K562 (cell line): Measurements from ENCODE around the gene PRF1. TPM values are rescaled to one million over a fixed set of nuclear protein-coding genes. Genes with fewer than 3 reads are reported as not detected.

ENCODE experiments used
- CTBP1 ChIP-seq: fragments of 450-650 bp; IDR thresholded peaks from 2 replicates; pipeline ENCODE4 v1.6.1; 2016; ENCODE audit warnings: borderline replicate concordance
- EP300 ChIP-seq: IDR thresholded peaks from 2 replicates; pipeline ENCODE4 v1.6.1; 2012; ENCODE audit warnings: low read length, improper control_type of control experiment
- HDAC6 ChIP-seq: IDR thresholded peaks from 2 replicates; pipeline ENCODE4 v1.6.1; 2012; ENCODE audit warnings: low read depth, mild to moderate bottlenecking, control low read depth, inconsistent platforms, low read length, moderate library complexity
- JUN ChIP-seq, 2 experiments: sonication (generic) in 1 of 2; formaldehyde crosslinking in 1 of 2; IDR thresholded peaks; 2 replicates each; pipeline versions ENCODE4 v1.6.1 to v1.8.0; 2012 to 2022; ENCODE audit warnings: borderline replicate concordance in 2 of 2, mild to moderate bottlenecking in 2 of 2, improper control_type of control experiment in 1 of 2, low read depth in 1 of 2, low read length in 1 of 2, missing genetic modification reagents in 1 of 2
- L3MBTL2 ChIP-seq: fragments of 450-650 bp; IDR thresholded peaks from 2 replicates; pipeline ENCODE4 v1.6.1; 2016; ENCODE audit warnings: mild to moderate bottlenecking, moderate library complexity
- NR2C2 ChIP-seq, 2 experiments: fragments of 200-800 bp in 1 of 2; sonication (Bioruptor generic) in 1 of 2; sonication (generic) in 1 of 2; formaldehyde crosslinking in 1 of 2; IDR thresholded peaks; 2 replicates each; pipeline versions ENCODE4 v1.6.1 to v1.8.0; 2016 to 2022; ENCODE audit warnings: mild to moderate bottlenecking in 1 of 2, missing compliant biosample characterization in 1 of 2, missing genetic modification characterization in 1 of 2, missing genetic modification reagents in 1 of 2
- PRPF4 ChIP-seq: fragments of 200-400 bp; formaldehyde crosslinking; IDR thresholded peaks from one replicate; pipeline ENCODE4 v1.6.1; 2017; ENCODE audit warnings: low read length, low read depth, mild to moderate bottlenecking; ENCODE audit not compliant: insufficient read depth, poor library complexity, severe bottlenecking
- SAP30 ChIP-seq: fragments of 200-600 bp; sonication (generic); IDR thresholded peaks from 2 replicates; pipeline ENCODE4 v1.6.1; 2012; ENCODE audit warnings: borderline replicate concordance, low read depth, mild to moderate bottlenecking, moderate library complexity, low read length, control low read depth, inconsistent platforms; ENCODE audit not compliant: insufficient read depth, poor library complexity, severe bottlenecking
- SRSF1 ChIP-seq: fragments of 200-400 bp; formaldehyde crosslinking; IDR thresholded peaks from 2 replicates; pipeline ENCODE4 v1.6.1; 2017; ENCODE audit warnings: mild to moderate bottlenecking, low read depth, low read length, moderate library complexity
- ZBTB17 ChIP-seq: fragments of 450-650 bp; formaldehyde crosslinking; IDR thresholded peaks from 2 replicates; pipeline ENCODE4 v1.4.0; 2020; ENCODE audit warnings: mild to moderate bottlenecking
- ZBTB7A ChIP-seq: IDR thresholded peaks from 2 replicates; pipeline ENCODE4 v1.6.1; 2011; ENCODE audit warnings: low read depth, mild to moderate bottlenecking, low read length, moderate library complexity, borderline replicate concordance; ENCODE audit not compliant: control insufficient read depth
- ZFP30 ChIP-seq: fragments of 250-450 bp; sonication (Bioruptor Pico); IDR thresholded peaks from 2 replicates; pipeline ENCODE4 v1.8.0; 2022; ENCODE audit warnings: moderate library complexity, mild to moderate bottlenecking, inconsistent platforms, borderline replicate concordance
- ZKSCAN8 ChIP-seq: fragments of 200-800 bp; sonication (Bioruptor generic); IDR thresholded peaks from 2 replicates; pipeline ENCODE4 v1.6.1; 2016; ENCODE audit warnings: missing genetic modification characterization, missing compliant biosample characterization
- ZNF592 ChIP-seq: fragments of 450-650 bp; IDR thresholded peaks from 2 replicates; pipeline ENCODE4 v1.6.1; 2017; ENCODE audit warnings: antibody characterized with exemption, mild to moderate bottlenecking
- ZNF644 ChIP-seq: fragments of 200-800 bp; sonication (Bioruptor generic); IDR thresholded peaks from 2 replicates; pipeline ENCODE4 v1.6.1; 2016; ENCODE audit warnings: low read depth, missing genetic modification characterization, missing compliant biosample characterization
- polyA plus RNA-seq, 8 experiments: library from polyadenylated mRNA; depleted of rRNA in 4 of 8; stranded (reverse) in 5 of 8; unstranded in 3 of 8; fragments of >200 nt; fragmentation: Nextera tagmentation in 2 of 8; fragmentation: Illumina TruSeq in 1 of 8; extraction: Ambion mirVana in 2 of 8; extraction: Trizol in 1 of 8; gene quantifications; 2 replicates each; pipeline versions ENCODE4 v1.2.1 to v1.2.3, GENCODE V29; 2011 to 2014; ENCODE audit warnings: inconsistent platforms in 1 of 8, missing spikeins in 1 of 8
- total RNA-seq, 7 experiments: library from RNA; depleted of rRNA in 6 of 7; stranded (reverse); fragments of >200 nt in 6 of 7; fragmentation: Illumina TruSeq in 2 of 7; extraction: Trizol in 2 of 7; gene quantifications; 2 replicates each; pipeline versions ENCODE4 v1.2.1 to v1.2.3, GENCODE V29; 2011 to 2021; ENCODE audit warnings: low replicate concordance in 1 of 7
- TF ChIP-seq, protein P1 (sequence below): sonication (generic); formaldehyde crosslinking; IDR thresholded peaks from 2 replicates; pipeline ENCODE4 v1.8.0; 2023; ENCODE audit warnings: mild to moderate bottlenecking, missing genetic modification reagents
- TF ChIP-seq, protein P2 (sequence below), 2 experiments: fragments of 450-650 bp in 1 of 2; sonication (generic) in 1 of 2; formaldehyde crosslinking in 1 of 2; IDR thresholded peaks in 1 of 2; conservative IDR thresholded peaks in 1 of 2; 2 replicates each; pipeline versions ENCODE4 v1.6.1 to v1.8.1; 2016 to 2023; ENCODE audit warnings: mild to moderate bottlenecking in 2 of 2, moderate library complexity in 2 of 2, inconsistent platforms in 1 of 2, missing genetic modification reagents in 1 of 2

The PRF1 gene
- total and polyA plus RNA-seq, 9 of the 15 experiments (the other 6 are each of a cell fraction or from before 2014, with no cell fraction given): 3.8 to 8.6 (median 6.3) TPM

DNA sequence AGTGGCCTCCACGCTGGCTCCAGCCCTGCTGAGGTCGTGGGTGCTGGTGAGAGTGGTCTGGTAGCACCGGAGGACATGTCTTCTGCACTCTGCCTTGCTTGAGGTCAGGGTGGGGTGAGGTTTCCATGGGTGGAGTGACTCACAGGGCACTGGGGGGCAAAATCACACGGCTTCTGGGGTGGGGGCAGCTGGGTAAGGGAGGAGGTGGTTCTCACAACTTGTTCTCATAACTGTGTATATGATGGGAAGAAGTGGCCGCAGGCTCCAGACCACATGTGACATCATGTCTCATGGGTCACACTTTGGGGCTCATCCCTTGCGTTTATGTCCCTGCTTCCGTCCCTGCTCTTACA lies 884 bp upstream of the PRF1 start (continued):
- TF ChIP-seq ZKSCAN8 (0 out of 2 replicates have a peak, but pooled peaks have one; percentile 38), SAP30 (no peak), ZFP30 (no peak), ZNF592 (peak; percentile 50; the same call in 1 of the 2 replicates), L3MBTL2 (peak; percentile 44; the same call in 1 of the 2 replicates), CTBP1 (0 out of 2 replicates have a peak, but pooled peaks have one; percentile 32), SRSF1 (no peak), JUN (IDR thresholded peaks at IDR 0.05; ENCODE audit: borderline replicate concordance, low read depth, low read length) (peak; percentile 14; the same call in 1 of the 2 replicates), JUN (CRISPR knock-in tag; IDR thresholded peaks at IDR 0.05; ENCODE audit: borderline replicate concordance) (no peak), PRPF4 (no peak), HDAC6 (no peak), ZBTB17 (CRISPR knock-in tag) (0 out of 2 replicates have a peak, but pooled peaks have one; percentile 8), EP300 (no peak), ZNF644 (tag) (no peak), ZBTB7A (peak; percentile 31; the same call in 1 of the 2 replicates), NR2C2 (CRISPR knock-in tag; IDR thresholded peaks at IDR 0.05) (no peak), NR2C2 (tag; IDR thresholded peaks at IDR 0.05) (0 out of 2 replicates have a peak, but pooled peaks have one; percentile 18)
- TF ChIP-seq, protein P1, sequence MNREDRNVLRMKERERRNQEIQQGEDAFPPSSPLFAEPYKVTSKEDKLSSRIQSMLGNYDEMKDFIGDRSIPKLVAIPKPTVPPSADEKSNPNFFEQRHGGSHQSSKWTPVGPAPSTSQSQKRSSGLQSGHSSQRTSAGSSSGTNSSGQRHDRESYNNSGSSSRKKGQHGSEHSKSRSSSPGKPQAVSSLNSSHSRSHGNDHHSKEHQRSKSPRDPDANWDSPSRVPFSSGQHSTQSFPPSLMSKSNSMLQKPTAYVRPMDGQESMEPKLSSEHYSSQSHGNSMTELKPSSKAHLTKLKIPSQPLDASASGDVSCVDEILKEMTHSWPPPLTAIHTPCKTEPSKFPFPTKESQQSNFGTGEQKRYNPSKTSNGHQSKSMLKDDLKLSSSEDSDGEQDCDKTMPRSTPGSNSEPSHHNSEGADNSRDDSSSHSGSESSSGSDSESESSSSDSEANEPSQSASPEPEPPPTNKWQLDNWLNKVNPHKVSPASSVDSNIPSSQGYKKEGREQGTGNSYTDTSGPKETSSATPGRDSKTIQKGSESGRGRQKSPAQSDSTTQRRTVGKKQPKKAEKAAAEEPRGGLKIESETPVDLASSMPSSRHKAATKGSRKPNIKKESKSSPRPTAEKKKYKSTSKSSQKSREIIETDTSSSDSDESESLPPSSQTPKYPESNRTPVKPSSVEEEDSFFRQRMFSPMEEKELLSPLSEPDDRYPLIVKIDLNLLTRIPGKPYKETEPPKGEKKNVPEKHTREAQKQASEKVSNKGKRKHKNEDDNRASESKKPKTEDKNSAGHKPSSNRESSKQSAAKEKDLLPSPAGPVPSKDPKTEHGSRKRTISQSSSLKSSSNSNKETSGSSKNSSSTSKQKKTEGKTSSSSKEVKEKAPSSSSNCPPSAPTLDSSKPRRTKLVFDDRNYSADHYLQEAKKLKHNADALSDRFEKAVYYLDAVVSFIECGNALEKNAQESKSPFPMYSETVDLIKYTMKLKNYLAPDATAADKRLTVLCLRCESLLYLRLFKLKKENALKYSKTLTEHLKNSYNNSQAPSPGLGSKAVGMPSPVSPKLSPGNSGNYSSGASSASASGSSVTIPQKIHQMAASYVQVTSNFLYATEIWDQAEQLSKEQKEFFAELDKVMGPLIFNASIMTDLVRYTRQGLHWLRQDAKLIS (CRISPR knock-in tag): no peak
- TF ChIP-seq, protein P2, sequence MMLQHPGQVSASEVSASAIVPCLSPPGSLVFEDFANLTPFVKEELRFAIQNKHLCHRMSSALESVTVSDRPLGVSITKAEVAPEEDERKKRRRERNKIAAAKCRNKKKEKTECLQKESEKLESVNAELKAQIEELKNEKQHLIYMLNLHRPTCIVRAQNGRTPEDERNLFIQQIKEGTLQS (IDR thresholded peaks at IDR 0.05): peak; percentile 26; the same call in 1 of the 2 replicates
- TF ChIP-seq, protein P2 (CRISPR knock-in tag; conservative IDR thresholded peaks at IDR 0.05): no peak
